LNCAP (cell line): ENCODE measurements around the gene ISM2.

Experiments
- TF ChIP-seq, protein P1 (sequence below): fragments of 450-650 bp; IDR thresholded peaks from 2 replicates; pipeline ENCODE4 v1.5.1; 2017; ENCODE audit warnings: mild to moderate bottlenecking

ISM2 gene

GRCh38 chr14:77511486-77512162 is 13.0 kb upstream of the ISM2 start:
- TF ChIP-seq, protein P1, sequence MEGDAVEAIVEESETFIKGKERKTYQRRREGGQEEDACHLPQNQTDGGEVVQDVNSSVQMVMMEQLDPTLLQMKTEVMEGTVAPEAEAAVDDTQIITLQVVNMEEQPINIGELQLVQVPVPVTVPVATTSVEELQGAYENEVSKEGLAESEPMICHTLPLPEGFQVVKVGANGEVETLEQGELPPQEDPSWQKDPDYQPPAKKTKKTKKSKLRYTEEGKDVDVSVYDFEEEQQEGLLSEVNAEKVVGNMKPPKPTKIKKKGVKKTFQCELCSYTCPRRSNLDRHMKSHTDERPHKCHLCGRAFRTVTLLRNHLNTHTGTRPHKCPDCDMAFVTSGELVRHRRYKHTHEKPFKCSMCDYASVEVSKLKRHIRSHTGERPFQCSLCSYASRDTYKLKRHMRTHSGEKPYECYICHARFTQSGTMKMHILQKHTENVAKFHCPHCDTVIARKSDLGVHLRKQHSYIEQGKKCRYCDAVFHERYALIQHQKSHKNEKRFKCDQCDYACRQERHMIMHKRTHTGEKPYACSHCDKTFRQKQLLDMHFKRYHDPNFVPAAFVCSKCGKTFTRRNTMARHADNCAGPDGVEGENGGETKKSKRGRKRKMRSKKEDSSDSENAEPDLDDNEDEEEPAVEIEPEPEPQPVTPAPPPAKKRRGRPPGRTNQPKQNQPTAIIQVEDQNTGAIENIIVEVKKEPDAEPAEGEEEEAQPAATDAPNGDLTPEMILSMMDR, result no peak

GRCh38 chr14:77509366-77509765 is 10.8 kb upstream of the ISM2 start:
- TF ChIP-seq, protein P1, result no peak

- TF ChIP-seq, protein P1, result no peak
Observed at GRCh38 chr14:77508876-77509275, 10.3 kb upstream of the ISM2 start.

DNA sequence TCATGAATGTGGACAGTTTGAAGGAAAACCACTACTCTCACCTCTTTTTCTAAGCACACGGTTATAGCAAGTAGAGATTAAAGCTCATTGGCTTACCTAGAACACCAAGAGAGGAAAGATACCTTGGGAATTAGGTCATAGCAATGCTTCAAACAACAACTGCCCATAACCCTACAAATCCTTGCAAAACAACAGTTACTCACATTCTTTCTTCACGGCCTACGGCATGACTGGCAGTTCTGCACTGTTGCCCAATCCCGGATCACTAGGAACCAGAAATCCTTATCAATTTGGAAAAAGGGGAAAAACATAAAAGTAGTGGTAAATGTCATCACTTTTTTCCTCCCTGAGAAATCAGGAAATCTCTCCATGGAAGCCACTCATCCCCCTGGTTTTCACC is 9.6 kb upstream of the ISM2 start:
- TF ChIP-seq, protein P1, result no peak

DNA sequence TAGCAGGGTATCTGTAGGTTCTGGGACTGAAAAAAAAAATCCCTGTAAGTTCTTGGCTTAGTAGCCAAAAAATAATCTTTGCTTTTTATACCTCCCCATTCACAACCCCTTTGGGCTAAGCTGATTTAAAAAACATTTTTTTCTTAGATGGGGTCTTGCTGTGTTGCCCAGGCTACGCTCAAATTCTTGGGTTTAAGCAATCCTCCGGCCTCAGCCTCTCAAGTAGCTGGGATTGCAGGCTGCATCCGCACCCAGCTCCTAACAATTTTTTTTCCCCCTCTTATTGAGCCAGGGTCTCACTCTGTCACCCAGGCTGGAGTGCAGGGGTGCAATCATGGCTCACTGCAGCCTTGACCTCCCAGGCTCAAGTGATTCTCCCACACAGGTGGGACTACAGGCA is 9.1 kb upstream of the ISM2 start:
- TF ChIP-seq, protein P1, result no peak

DNA sequence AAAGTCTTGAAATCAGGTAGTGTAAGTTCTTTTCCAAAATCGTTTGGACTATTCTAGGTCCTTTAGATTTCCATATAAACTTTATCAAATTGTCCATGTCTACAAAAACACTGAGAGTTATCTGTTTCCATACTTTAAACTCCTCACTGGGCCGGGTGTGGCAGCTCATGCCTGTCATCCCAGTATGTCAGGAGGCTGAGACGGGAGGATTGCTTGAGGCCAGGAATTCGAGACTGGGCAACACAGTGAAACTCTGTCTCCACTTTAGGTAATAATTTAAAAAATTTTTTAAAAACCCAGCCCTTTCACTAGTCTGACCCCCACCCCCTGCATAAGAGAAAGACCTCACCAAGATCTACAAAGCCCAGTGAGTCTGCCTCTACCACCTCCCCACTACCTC is 6.4 kb upstream of the ISM2 start:
- TF ChIP-seq, protein P1, result no peak

- TF ChIP-seq, protein P1, result no peak
Observed at GRCh38 chr14:77503138-77503537, 4.5 kb upstream of the ISM2 start.
